K562 (cell line): ENCODE data around the gene TGFBR3L. TPM values are rescaled to one million over a fixed set of nuclear protein-coding genes. Genes with fewer than 3 reads are reported as not detected.

Experiments used
- ATAC-seq: fragments of 200-7000 bp; cut with Tn5 transposase; 3 replicates; pipeline ENCODE4 v1.9.1; 2020; ENCODE audit warnings: moderate library complexity
- BruUV-seq: library from RNA; stranded (reverse); fragments of 400-500 nt; replicated peaks from 2 replicates; lab custom pipeline; 2021; lab: Mats Ljungman, UMichigan
- CTCF ChIA-PET: fragments of 300-600 bp; formaldehyde crosslinking; extraction: SDS; loops from one replicate; lab custom pipeline; 2021; ENCODE audit warnings: low intra/inter-chr PET ratio; lab: Yijun Ruan, JAX
- POLR2A ChIA-PET: fragments of 300-600, 350-650 bp; sonication (Branson Sonifier 250); formaldehyde crosslinking; extraction: SDS; loops from one replicate; lab custom pipeline; 2021; ENCODE audit warnings: antibody characterized with exemption, inconsistent platforms; lab: Yijun Ruan, JAX
- DNase-seq, 4 experiments: peaks; one replicate each; pipeline versions ENCODE4 v3.0.0 to v3.0.0-alpha.2; 2011 to 2018; ENCODE audit warnings: low spot score in 3 of 4, mixed read lengths in 3 of 4; ENCODE audit errors: extremely low read depth in 1 of 4
- FAIRE-seq: peaks from 2 replicates; lab custom pipeline; 2011; peaks lifted over from hg19 to GRCh38; lab: Jason Lieb, UNC
- H2AFZ ChIP-seq: 2 replicates; pipeline ENCODE4 v1.6.0; 2011; ENCODE audit warnings: low read depth, low read length, control low read depth, inconsistent platforms
- H3K27ac ChIP-seq: fragments of 200-600 bp; 3 replicates; pipeline ENCODE4 v1.8.0; 2011; ENCODE audit warnings: low read depth, mild to moderate bottlenecking, control low read depth, inconsistent platforms, low read length, moderate library complexity, mixed read lengths; ENCODE audit errors: extremely low read depth
- H3K27me3 ChIP-seq, 2 experiments: fragments of 300-600 bp in 1 of 2; 2 replicates in 1 of 2; 3 replicates in 1 of 2; pipeline versions ENCODE4 v1.6.0 to v1.8.0; 2011; ENCODE audit warnings: inconsistent platforms in 2 of 2, low read length in 2 of 2, mild to moderate bottlenecking in 1 of 2, mixed read lengths in 1 of 2, moderate library complexity in 1 of 2; ENCODE audit not compliant: control insufficient read depth in 2 of 2, insufficient read depth in 2 of 2
- H3K36me3 ChIP-seq: fragments of 300-600 bp; 3 replicates; pipeline ENCODE4 v1.8.0; 2011; ENCODE audit warnings: mild to moderate bottlenecking, low read length, inconsistent platforms; ENCODE audit not compliant: control insufficient read depth, insufficient read depth
- H3K4me1 ChIP-seq, 2 experiments: fragments of 200-600 bp in 1 of 2; replicated peaks in 1 of 2; 2 replicates in 1 of 2; 3 replicates in 1 of 2; pipeline versions ENCODE4 v1.5.1 to v1.8.0; 2011; ENCODE audit warnings: inconsistent platforms in 2 of 2, low read length in 2 of 2, mild to moderate bottlenecking in 1 of 2, mixed read lengths in 1 of 2, moderate library complexity in 1 of 2; ENCODE audit not compliant: control insufficient read depth in 2 of 2, insufficient read depth in 2 of 2
- H3K4me2 ChIP-seq: 2 replicates; pipeline ENCODE4 v1.6.1; 2011; ENCODE audit warnings: low read length, control low read depth, inconsistent platforms, mixed read lengths; ENCODE audit not compliant: insufficient read depth
- H3K4me3 ChIP-seq: fragments of 200-600 bp; sonication (generic), shearing (Covaris generic); 2 replicates; pipeline ENCODE4 v1.5.1; 2016; ENCODE audit warnings: control low read depth, inconsistent platforms
- H3K79me2 ChIP-seq: fragments of 200-600 bp; 3 replicates; pipeline ENCODE4 v1.8.0; 2011; ENCODE audit warnings: low read length, inconsistent platforms; ENCODE audit not compliant: control insufficient read depth, insufficient read depth
- H3K9ac ChIP-seq, 2 experiments: 2 replicates each; pipeline versions ENCODE4 v1.6.0 to v1.6.1; 2011; ENCODE audit warnings: low read depth in 2 of 2, low read length in 2 of 2, control low read depth in 1 of 2, inconsistent platforms in 1 of 2, mild to moderate bottlenecking in 1 of 2, mixed read lengths in 1 of 2; ENCODE audit not compliant: insufficient read depth in 1 of 2
- H3K9me1 ChIP-seq: one replicate; pipeline ENCODE4 v1.6.0; 2011; ENCODE audit warnings: inconsistent platforms, mild to moderate bottlenecking, low read length, moderate library complexity; ENCODE audit not compliant: control insufficient read depth, insufficient read depth
- H3K9me3 ChIP-seq: replicated peaks from 2 replicates; pipeline ENCODE4 v1.5.1; 2011; ENCODE audit warnings: low read depth, low read length, inconsistent platforms; ENCODE audit not compliant: control insufficient read depth, insufficient read depth
- H4K20me1 ChIP-seq: replicated peaks from 2 replicates; pipeline ENCODE4 v1.6.1; 2011; ENCODE audit warnings: low read length, inconsistent platforms, mixed read lengths; ENCODE audit not compliant: control insufficient read depth, insufficient read depth
- ADNP ChIP-seq: fragments of 200-800 bp; sonication (Bioruptor generic); IDR thresholded peaks from 2 replicates; pipeline ENCODE4 v1.6.1; 2016; ENCODE audit warnings: missing genetic modification characterization, missing compliant biosample characterization
- AFF1 ChIP-seq, 2 experiments: fragments of 450-650 bp; IDR thresholded peaks; 2 replicates each; pipeline ENCODE4 v1.6.1; 2018; ENCODE audit warnings: mild to moderate bottlenecking in 2 of 2, low read depth in 1 of 2; ENCODE audit not compliant: partially characterized antibody in 2 of 2
- BCOR ChIP-seq: fragments of 450-650 bp; IDR thresholded peaks from 2 replicates; pipeline ENCODE4 v1.6.1; 2016
- CHD4 ChIP-seq: fragments of 200-600 bp; sonication (generic); IDR thresholded peaks from 3 replicates; pipeline ENCODE4 v1.6.1; 2012; ENCODE audit warnings: low read depth, mild to moderate bottlenecking, mixed read lengths, low read length, inconsistent platforms; ENCODE audit not compliant: insufficient read depth, insufficient replicate concordance, poor library complexity, severe bottlenecking
- KDM1A ChIP-seq, 2 experiments: fragments of 450-650 bp; IDR thresholded peaks; 2 replicates each; pipeline ENCODE4 v1.6.1; 2016; ENCODE audit warnings: mild to moderate bottlenecking in 2 of 2
- PTBP1 ChIP-seq: fragments of 200-400 bp; formaldehyde crosslinking; IDR thresholded peaks from 2 replicates; pipeline ENCODE4 v1.6.1; 2017; ENCODE audit warnings: low read depth, low read length
- RBM25 ChIP-seq: fragments of 200-400 bp; formaldehyde crosslinking; IDR thresholded peaks from 2 replicates; pipeline ENCODE4 v1.6.1; 2018; ENCODE audit warnings: low read length, low read depth, moderate library complexity; ENCODE audit not compliant: severe bottlenecking
- RCOR1 ChIP-seq, 2 experiments: IDR thresholded peaks; 2 replicates each; pipeline ENCODE4 v1.6.1; 2012; ENCODE audit warnings: low read depth in 2 of 2, low read length in 2 of 2, borderline replicate concordance in 1 of 2, improper control_type of control experiment in 1 of 2
- STAG1 ChIP-seq: sonication (generic); formaldehyde crosslinking; IDR thresholded peaks from 2 replicates; pipeline ENCODE4 v1.5.0; 2020; ENCODE audit warnings: missing genetic modification reagents, borderline replicate concordance
- ZBTB8A ChIP-seq: fragments of 450-650 bp; IDR thresholded peaks from 2 replicates; pipeline ENCODE4 v1.6.1; 2018; ENCODE audit warnings: mild to moderate bottlenecking, moderate library complexity; ENCODE audit not compliant: partially characterized antibody
- ZNF146 ChIP-seq: IDR thresholded peaks from one replicate; pipeline ENCODE4 v1.6.1; 2018; ENCODE audit warnings: missing compliant biosample characterization; ENCODE audit not compliant: unreplicated experiment
- WGBS: fragments of 100-300 bp; shearing (Covaris generic); methylation state at CpG from one replicate; pipeline ENCODE4 v1.1.6; 2016; ENCODE audit warnings: low coverage, mixed read lengths; ENCODE audit not compliant: insufficient coverage; ENCODE audit errors: missing lambda C conversion rate; 5-methylcytosine and 5-hydroxymethylcytosine counted together
- in situ Hi-C: fragments of 300-500 bp; cut with MboI; formaldehyde crosslinking; loops from 4 replicates; pipeline ENCODE4 v1.15.0; 2018; ENCODE audit warnings: inconsistent platforms, mixed read lengths
- intact Hi-C: fragments of 100-400 bp; cut with micrococcal nuclease; formaldehyde crosslinking; loops from 2 replicates; pipeline ENCODE4 v1.14.2; 2022
- polyA plus RNA-seq, 8 experiments: library from polyadenylated mRNA; depleted of rRNA in 4 of 8; stranded (reverse) in 5 of 8; unstranded in 3 of 8; fragments of >200 nt; fragmentation: Nextera tagmentation in 2 of 8; fragmentation: Illumina TruSeq in 1 of 8; extraction: Ambion mirVana in 2 of 8; extraction: Trizol in 1 of 8; gene quantifications; 2 replicates each; pipeline versions ENCODE4 v1.2.1 to v1.2.3, GENCODE V29; 2011 to 2014; ENCODE audit warnings: inconsistent platforms in 1 of 8, missing spikeins in 1 of 8
- total RNA-seq, 7 experiments: library from RNA; depleted of rRNA in 6 of 7; stranded (reverse); fragments of >200 nt in 6 of 7; fragmentation: Illumina TruSeq in 2 of 7; extraction: Trizol in 2 of 7; gene quantifications; 2 replicates each; pipeline versions ENCODE4 v1.2.1 to v1.2.3, GENCODE V29; 2011 to 2021; ENCODE audit warnings: low replicate concordance in 1 of 7
- TF ChIP-seq, protein P1 (sequence below), 2 experiments: fragments of 150-350 bp in 1 of 2; IDR thresholded peaks; 2 replicates each; pipeline ENCODE4 v1.6.1; 2012 to 2016; ENCODE audit warnings: low read depth in 2 of 2, low read length in 2 of 2, mild to moderate bottlenecking in 1 of 2, moderate library complexity in 1 of 2

Gene TGFBR3L
- total and polyA plus RNA-seq, 9 of the 15 experiments (the other 6 are each of a cell fraction or from before 2014, with no cell fraction given): not detected

GRCh38 chr19:7881910-7882309 is 32.7 kb upstream of the TGFBR3L start:
- Histone ChIP-seq H3K4me2 (no peak overlapping the region), H3K9ac (no peak overlapping the region), H3K4me3 (no peak overlapping the region), H3K27ac (no peak overlapping the region), H3K79me2 (no peaks in the 10 kb centered on the region), H3K4me1 (peaks cover 7 to 20% of the 10 kb centered on the region in 2 experiments; a peak in 4 of 5 replicates), H3K27me3 (no peaks in the 10 kb centered on the region), H3K9me1 (no peaks in the 10 kb centered on the region), H3K9me3 (no peaks in the 10 kb centered on the region), H3K36me3 (no peaks in the 10 kb centered on the region)
- intact Hi-C loops (no loop called here), in situ Hi-C loops (no loop called here)
- POLR2A ChIA-PET: interaction anchor here (0.7 kb wide), 1 partner anchor 10 kb away, joined by 3 read pairs; no protein-coding TSS in a partner anchor
- BruUV-seq: no TSS peak
- 4% methylated on average over 3 of the region's 3 CpGs for WGBS
- no peak for DNase-seq
- no peak for ATAC-seq
- no peak for FAIRE-seq
- TF ChIP-seq STAG1 (CRISPR knock-in tag): no peak
- peak; percentile 38 for TF ChIP-seq CHD4
- no peak for TF ChIP-seq ZBTB8A
- TF ChIP-seq ADNP (tag): peak; percentile 62
- TF ChIP-seq BCOR: peak; percentile 92
- TF ChIP-seq KDM1A (IDR thresholded peaks at IDR 0.05): peak; percentile 45 to 77; a peak in 3 of 4 replicates
- TF ChIP-seq AFF1 (IDR thresholded peaks at IDR 0.05; ENCODE audit: low read depth in 1 of 2, partially characterized antibody in 2 of 2): no peak
- peak; percentile 80 for TF ChIP-seq RBM25
- TF ChIP-seq, protein P1, sequence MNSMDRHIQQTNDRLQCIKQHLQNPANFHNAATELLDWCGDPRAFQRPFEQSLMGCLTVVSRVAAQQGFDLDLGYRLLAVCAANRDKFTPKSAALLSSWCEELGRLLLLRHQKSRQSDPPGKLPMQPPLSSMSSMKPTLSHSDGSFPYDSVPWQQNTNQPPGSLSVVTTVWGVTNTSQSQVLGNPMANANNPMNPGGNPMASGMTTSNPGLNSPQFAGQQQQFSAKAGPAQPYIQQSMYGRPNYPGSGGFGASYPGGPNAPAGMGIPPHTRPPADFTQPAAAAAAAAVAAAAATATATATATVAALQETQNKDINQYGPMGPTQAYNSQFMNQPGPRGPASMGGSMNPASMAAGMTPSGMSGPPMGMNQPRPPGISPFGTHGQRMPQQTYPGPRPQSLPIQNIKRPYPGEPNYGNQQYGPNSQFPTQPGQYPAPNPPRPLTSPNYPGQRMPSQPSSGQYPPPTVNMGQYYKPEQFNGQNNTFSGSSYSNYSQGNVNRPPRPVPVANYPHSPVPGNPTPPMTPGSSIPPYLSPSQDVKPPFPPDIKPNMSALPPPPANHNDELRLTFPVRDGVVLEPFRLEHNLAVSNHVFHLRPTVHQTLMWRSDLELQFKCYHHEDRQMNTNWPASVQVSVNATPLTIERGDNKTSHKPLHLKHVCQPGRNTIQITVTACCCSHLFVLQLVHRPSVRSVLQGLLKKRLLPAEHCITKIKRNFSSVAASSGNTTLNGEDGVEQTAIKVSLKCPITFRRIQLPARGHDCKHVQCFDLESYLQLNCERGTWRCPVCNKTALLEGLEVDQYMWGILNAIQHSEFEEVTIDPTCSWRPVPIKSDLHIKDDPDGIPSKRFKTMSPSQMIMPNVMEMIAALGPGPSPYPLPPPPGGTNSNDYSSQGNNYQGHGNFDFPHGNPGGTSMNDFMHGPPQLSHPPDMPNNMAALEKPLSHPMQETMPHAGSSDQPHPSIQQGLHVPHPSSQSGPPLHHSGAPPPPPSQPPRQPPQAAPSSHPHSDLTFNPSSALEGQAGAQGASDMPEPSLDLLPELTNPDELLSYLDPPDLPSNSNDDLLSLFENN (IDR thresholded peaks at IDR 0.05; ENCODE audit: low read depth in 2 of 2, low read length in 2 of 2): no peak
- TF ChIP-seq RCOR1 (IDR thresholded peaks at IDR 0.05; ENCODE audit: borderline replicate concordance in 1 of 2, low read depth in 2 of 2, low read length in 2 of 2): peak in 1 of 2 experiments; percentile 31; a peak in 1 of 4 replicates
- TF ChIP-seq PTBP1: 0 out of 2 replicates have a peak, but pooled peaks have one; percentile 68
- TF ChIP-seq ZNF146 (CRISPR knock-in tag): peak; percentile 99
- TF ChIP-seq, all 486 proteins: peak for 8
- H4K20me1 ChIP-seq: no peaks in the 10 kb centered on the region
- H2AFZ ChIP-seq: no peak overlapping the region
- CTCF ChIA-PET: no interaction called here
